ENCODE results near the gene MIDN.

- TF ChIP-seq CTCF (IDR thresholded peaks at IDR 0.05) (no peak), POLR2A (IDR thresholded peaks at IDR 0.05; ENCODE audit: low read depth) (no peak), EP300 (IDR thresholded peaks at IDR 0.05) (no peak)
Measured at GRCh38 chr19:1252221-1252820, 3.9 kb downstream of the MIDN start.
